ENCODE results near the gene TOMM22.
A peak's percentile ranks its signal among the peaks of the same experiment; 100 is the strongest.

TOMM22 gene

GRCh38 chr22:38721551-38721950 is 39.8 kb downstream of the TOMM22 start:
- TF ChIP-seq CTCF (IDR thresholded peaks at IDR 0.05; ENCODE audit: low read depth, low read length): no peak
- DNase-seq (ENCODE audit: extremely low read depth, low read depth): no peak

DNA sequence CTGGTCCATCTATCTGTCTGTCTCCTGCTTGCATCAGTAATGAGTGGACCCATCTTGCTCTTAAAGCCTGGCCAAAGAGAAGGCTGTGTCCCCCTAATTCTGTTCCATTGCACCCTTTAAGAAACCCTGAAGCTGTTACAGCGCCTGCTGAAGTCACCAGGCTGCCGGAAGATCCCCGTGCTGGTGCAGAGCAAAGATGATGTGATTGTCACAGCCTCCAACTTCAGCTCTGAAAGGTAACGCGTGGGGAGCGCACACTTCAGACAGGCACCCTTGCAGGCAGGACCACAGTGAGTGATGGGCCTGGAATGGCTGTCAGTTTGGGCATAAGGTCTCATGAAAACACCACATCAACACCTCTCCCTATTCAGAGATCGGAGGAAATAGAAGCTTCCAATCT is 42.4 kb downstream of the TOMM22 start:
- TF ChIP-seq CTCF (IDR thresholded peaks at IDR 0.05; ENCODE audit: low read depth, low read length): no peak
- no peak for DNase-seq (ENCODE audit: extremely low read depth, low read depth)

- DNase-seq (ENCODE audit: extremely low read depth, low read depth): no peak
- peak; percentile 46 for TF ChIP-seq CTCF (IDR thresholded peaks at IDR 0.05; ENCODE audit: low read depth, low read length)
These were observed 43.3 kb downstream of the TOMM22 start for GRCh38 chr22:38724926-38725571.

GRCh38 chr22:38725900-38726655 is 44.3 kb downstream of the TOMM22 start:
- TF ChIP-seq CTCF (IDR thresholded peaks at IDR 0.05; ENCODE audit: low read depth, low read length): no peak
- DNase-seq (ENCODE audit: extremely low read depth, low read depth): no peak

GRCh38 chr22:38727123-38727522 is 45.4 kb downstream of the TOMM22 start:
- DNase-seq (ENCODE audit: extremely low read depth, low read depth): no peak
- no peak for TF ChIP-seq CTCF (IDR thresholded peaks at IDR 0.05; ENCODE audit: low read depth, low read length)

GRCh38 chr22:38727530-38728451 is 46.0 kb downstream of the TOMM22 start:
- TF ChIP-seq CTCF (IDR thresholded peaks at IDR 0.05; ENCODE audit: low read depth, low read length): no peak

More at GRCh38 chr22:38727530-38728451, 46.0 kb downstream of the TOMM22 start:
- no peak for DNase-seq (ENCODE audit: extremely low read depth, low read depth)

Data from AG09319 (cell line).